ENCODE data around the gene VPS26C. TPM values are rescaled to one million over a fixed set of nuclear protein-coding genes. Genes with fewer than 3 reads are reported as not detected.

VPS26C gene
- total and polyA plus RNA-seq, 9 of the 15 experiments (the other 6 are each of a cell fraction or from before 2014, with no cell fraction given): 32.8 to 48.7 (median 42.1) TPM

DNA sequence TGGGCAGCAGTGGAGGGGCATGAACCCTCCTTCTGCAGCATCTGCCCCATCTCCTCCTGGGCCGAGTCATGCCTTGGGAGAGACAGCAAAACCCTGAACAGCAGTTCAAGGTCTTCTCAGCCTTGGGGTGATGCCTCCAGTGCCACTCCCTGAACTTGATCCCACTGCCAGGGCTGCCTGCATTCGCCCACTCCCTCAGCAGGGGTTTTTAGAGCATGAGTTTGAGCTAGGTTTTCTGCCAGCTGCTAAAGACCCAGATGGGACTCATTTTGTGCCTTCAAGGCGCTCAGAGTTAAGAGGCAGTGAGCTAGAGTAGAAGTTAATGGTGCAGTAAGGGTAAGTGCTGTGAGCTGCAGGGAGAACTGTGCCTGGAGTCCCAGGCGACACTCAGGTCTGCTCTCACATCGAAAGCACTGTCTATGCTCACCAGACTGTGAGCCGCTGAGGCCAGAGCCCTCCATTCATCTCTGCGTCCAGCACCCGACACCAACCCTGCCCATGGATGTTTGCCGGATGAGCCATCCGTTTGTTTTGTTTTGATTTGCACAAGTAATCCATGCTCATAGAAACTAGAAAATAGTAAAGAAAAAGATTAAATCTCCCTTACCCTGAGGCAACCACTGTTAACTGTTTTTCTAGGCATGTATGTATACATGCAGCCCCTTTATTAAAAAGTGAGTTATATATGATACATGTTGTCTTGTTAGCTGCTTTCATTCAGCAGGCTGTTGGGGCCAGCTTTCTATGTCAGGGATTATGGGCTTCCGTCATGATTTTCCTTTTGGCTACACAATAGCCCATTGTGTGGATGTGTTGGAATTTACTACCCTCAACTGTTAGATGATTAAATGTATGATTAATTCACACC is 67.8 kb downstream of the VPS26C start:
- Histone ChIP-seq H3K9ac (ENCODE audit: insufficient read depth in 1 of 2, low read depth in 2 of 2, low read length in 2 of 2) (peak overlapping the region in 1 of 2 experiments; percentile 70; a peak in 1 of 4 replicates), H3K27ac (ENCODE audit: extremely low read depth, low read depth, low read length) (no peak overlapping the region)

More for the DNA sequence above, 67.8 kb downstream of the VPS26C start:
- no peak for ATAC-seq
- peaks cover 0 to 2% of the 10 kb centered on the region in 2 experiments; a peak in 1 of 5 replicates for H3K4me1 ChIP-seq (replicated peaks in 1 of 2; ENCODE audit: control insufficient read depth in 2 of 2, insufficient read depth in 2 of 2, low read length in 2 of 2)
- no peak overlapping the region for H3K4me2 ChIP-seq (ENCODE audit: insufficient read depth, low read length)
- intact Hi-C loops (cut with micrococcal nuclease): no loop called here
- no peaks in the 10 kb centered on the region for H3K79me2 ChIP-seq (ENCODE audit: control insufficient read depth, insufficient read depth, low read length)
- BruUV-seq (replicated peaks): no TSS peak
- peaks cover 80% of the 10 kb centered on the region for H3K36me3 ChIP-seq (ENCODE audit: control insufficient read depth, insufficient read depth, low read length)
- no peaks in the 10 kb centered on the region for H3K27me3 ChIP-seq (ENCODE audit: control insufficient read depth in 2 of 2, insufficient read depth in 2 of 2, low read length in 2 of 2)
- H4K20me1 ChIP-seq (replicated peaks; ENCODE audit: control insufficient read depth, insufficient read depth, low read length): no peaks in the 10 kb centered on the region
- H3K4me3 ChIP-seq: no peak overlapping the region
- in situ Hi-C loops (cut with MboI): no loop called here
- 83% methylated on average over 11 of the region's 11 CpGs for WGBS (ENCODE audit: insufficient coverage, low coverage, missing lambda C conversion rate)
- FAIRE-seq: no peak
- POLR2A ChIA-PET: interaction anchor here (0.7 to 1.5 kb wide), 3 partner anchors 20 to 322 kb away, joined by 3 to 4 read pairs (median 3); no protein-coding TSS in a partner anchor
- H3K9me3 ChIP-seq (replicated peaks; ENCODE audit: control insufficient read depth, insufficient read depth, low read depth, low read length): no peaks in the 10 kb centered on the region
- DNase-seq (ENCODE audit: extremely low read depth in 1 of 4, low spot score in 3 of 4): no peak
- no peak overlapping the region for H2AFZ ChIP-seq (ENCODE audit: low read depth, low read length)
- TF ChIP-seq, protein P1, sequence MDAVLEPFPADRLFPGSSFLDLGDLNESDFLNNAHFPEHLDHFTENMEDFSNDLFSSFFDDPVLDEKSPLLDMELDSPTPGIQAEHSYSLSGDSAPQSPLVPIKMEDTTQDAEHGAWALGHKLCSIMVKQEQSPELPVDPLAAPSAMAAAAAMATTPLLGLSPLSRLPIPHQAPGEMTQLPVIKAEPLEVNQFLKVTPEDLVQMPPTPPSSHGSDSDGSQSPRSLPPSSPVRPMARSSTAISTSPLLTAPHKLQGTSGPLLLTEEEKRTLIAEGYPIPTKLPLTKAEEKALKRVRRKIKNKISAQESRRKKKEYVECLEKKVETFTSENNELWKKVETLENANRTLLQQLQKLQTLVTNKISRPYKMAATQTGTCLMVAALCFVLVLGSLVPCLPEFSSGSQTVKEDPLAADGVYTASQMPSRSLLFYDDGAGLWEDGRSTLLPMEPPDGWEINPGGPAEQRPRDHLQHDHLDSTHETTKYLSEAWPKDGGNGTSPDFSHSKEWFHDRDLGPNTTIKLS (IDR thresholded peaks at IDR 0.05; ENCODE audit: borderline replicate concordance, low read depth): no peak
- TF ChIP-seq ZNF134 (CRISPR knock-in tag; conservative IDR thresholded peaks at IDR 0.05): no peak
- TF ChIP-seq SMAD1 (IDR thresholded peaks at IDR 0.05; ENCODE audit: low read depth, low read length, partially characterized antibody): no peak
- TF ChIP-seq BRD4 (IDR thresholded peaks at IDR 0.05): no peak
- no peak for TF ChIP-seq RBM17 (IDR thresholded peaks at IDR 0.05; ENCODE audit: borderline replicate concordance, low read depth, low read length)
- no peak for TF ChIP-seq ELF2 (CRISPR knock-in tag; IDR thresholded peaks at IDR 0.05)
- TF ChIP-seq ZBTB1 (CRISPR knock-in tag; IDR thresholded peaks at IDR 0.05; ENCODE audit: borderline replicate concordance, low read depth): no peak
- TF ChIP-seq MAFF (IDR thresholded peaks at IDR 0.05; ENCODE audit: low read length): no peak
- TF ChIP-seq SAFB2 (IDR thresholded peaks at IDR 0.05; ENCODE audit: borderline replicate concordance, low read depth, low read length, severe bottlenecking): no peak
- no peak for TF ChIP-seq CXXC5 (CRISPR knock-in tag; IDR thresholded peaks at IDR 0.05)
- TF ChIP-seq HNRNPK (IDR thresholded peaks at IDR 0.05; ENCODE audit: low read depth, low read length, poor library complexity, severe bottlenecking): no peak
- no peak for TF ChIP-seq NONO (IDR thresholded peaks at IDR 0.05; ENCODE audit: low read depth in 2 of 2, low read length in 1 of 2)
- no peak for TF ChIP-seq ZNF140 (CRISPR knock-in tag; IDR thresholded peaks at IDR 0.05)
- no peak for TF ChIP-seq GTF2E2 (tag; IDR thresholded peaks at IDR 0.05)
- no peak for TF ChIP-seq PTRF (tag; IDR thresholded peaks at IDR 0.05)
- TF ChIP-seq KDM4B (IDR thresholded peaks at IDR 0.05; ENCODE audit: borderline replicate concordance in 2 of 2, low read depth in 1 of 2): no peak
- CTCF ChIA-PET (ENCODE audit: low intra/inter-chr PET ratio): no interaction called here
- no peaks in the 10 kb centered on the region for H3K9me1 ChIP-seq (ENCODE audit: control insufficient read depth, insufficient read depth, low read length)

Measured in K562 (cell line).